Measurements from ENCODE around the gene CDH4.

GRCh38 chr20:61927826-61928541, 675.9 kb downstream of the CDH4 start:
- TF ChIP-seq EZH2 (IDR thresholded peaks at IDR 0.05; ENCODE audit: insufficient read depth, low read length) (no peak), CTCF (IDR thresholded peaks at IDR 0.05; ENCODE audit: insufficient read depth, low read depth, low read length) (no peak)

Data from astrocyte (in vitro differentiated cells and primary cell).